ENCODE data around the gene SMAD6.

DNA sequence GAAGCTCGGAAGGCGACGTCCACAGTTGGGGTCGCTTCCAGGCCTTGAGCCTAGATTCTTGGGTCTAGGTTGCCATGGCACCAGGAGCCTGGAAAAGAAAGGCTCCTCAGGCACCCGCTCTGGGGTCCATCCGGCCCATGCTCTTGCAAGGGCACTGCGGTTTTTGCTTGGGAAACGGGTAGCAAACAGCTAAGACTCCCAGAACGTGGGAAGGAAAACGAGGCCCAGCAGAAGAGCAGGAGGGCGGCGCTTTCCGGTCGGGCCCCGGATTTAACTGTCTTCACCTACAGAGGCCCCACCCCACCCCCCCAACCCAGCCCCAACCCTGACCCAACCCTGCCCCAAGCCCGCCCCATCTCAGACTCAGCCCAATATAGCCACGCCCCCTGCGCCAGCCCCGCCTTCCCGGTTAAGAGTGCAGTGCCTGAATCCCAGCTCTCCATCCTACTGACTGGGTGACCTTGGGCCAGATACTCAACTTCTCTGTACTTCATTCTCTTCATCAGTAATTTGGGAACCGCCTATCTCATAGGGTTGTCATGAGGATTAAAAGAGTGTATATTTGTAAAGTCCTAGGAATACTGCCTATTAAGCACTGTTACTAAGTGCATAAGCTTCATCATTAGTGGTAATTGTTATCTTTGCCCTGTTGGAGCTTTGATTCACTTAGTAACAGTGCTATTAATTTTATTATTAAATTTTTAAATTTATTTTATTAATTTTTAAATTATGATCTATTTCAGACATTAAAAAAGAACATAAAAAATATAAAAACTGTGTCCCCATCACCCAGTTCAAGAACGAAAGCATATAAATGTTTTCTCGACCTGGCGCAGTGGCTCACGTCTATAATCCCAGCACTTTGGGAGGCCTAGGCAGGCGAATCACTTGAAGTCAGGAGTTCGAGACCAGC, 28.4 kb upstream of the SMAD6 start:
- TF ChIP-seq, protein P1, sequence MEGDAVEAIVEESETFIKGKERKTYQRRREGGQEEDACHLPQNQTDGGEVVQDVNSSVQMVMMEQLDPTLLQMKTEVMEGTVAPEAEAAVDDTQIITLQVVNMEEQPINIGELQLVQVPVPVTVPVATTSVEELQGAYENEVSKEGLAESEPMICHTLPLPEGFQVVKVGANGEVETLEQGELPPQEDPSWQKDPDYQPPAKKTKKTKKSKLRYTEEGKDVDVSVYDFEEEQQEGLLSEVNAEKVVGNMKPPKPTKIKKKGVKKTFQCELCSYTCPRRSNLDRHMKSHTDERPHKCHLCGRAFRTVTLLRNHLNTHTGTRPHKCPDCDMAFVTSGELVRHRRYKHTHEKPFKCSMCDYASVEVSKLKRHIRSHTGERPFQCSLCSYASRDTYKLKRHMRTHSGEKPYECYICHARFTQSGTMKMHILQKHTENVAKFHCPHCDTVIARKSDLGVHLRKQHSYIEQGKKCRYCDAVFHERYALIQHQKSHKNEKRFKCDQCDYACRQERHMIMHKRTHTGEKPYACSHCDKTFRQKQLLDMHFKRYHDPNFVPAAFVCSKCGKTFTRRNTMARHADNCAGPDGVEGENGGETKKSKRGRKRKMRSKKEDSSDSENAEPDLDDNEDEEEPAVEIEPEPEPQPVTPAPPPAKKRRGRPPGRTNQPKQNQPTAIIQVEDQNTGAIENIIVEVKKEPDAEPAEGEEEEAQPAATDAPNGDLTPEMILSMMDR (conservative IDR thresholded peaks at IDR 0.05; ENCODE audit: low read depth, low read length), result no peak
- TF ChIP-seq EZH2 (IDR thresholded peaks at IDR 0.05; ENCODE audit: low read length, unreplicated experiment) (no peak), EZH2phosphoT487 (IDR thresholded peaks at IDR 0.05; ENCODE audit: borderline replicate concordance, low read length) (no peak)
